UCSD-AML1 (cell line): Measurements from ENCODE around the gene TFDP1.

Experiments
- DNase-seq: peaks from one replicate; lab custom pipeline; 2025; ENCODE audit not compliant: unreplicated experiment; lab: John Stamatoyannopoulos, UW

The TFDP1 gene

DNA sequence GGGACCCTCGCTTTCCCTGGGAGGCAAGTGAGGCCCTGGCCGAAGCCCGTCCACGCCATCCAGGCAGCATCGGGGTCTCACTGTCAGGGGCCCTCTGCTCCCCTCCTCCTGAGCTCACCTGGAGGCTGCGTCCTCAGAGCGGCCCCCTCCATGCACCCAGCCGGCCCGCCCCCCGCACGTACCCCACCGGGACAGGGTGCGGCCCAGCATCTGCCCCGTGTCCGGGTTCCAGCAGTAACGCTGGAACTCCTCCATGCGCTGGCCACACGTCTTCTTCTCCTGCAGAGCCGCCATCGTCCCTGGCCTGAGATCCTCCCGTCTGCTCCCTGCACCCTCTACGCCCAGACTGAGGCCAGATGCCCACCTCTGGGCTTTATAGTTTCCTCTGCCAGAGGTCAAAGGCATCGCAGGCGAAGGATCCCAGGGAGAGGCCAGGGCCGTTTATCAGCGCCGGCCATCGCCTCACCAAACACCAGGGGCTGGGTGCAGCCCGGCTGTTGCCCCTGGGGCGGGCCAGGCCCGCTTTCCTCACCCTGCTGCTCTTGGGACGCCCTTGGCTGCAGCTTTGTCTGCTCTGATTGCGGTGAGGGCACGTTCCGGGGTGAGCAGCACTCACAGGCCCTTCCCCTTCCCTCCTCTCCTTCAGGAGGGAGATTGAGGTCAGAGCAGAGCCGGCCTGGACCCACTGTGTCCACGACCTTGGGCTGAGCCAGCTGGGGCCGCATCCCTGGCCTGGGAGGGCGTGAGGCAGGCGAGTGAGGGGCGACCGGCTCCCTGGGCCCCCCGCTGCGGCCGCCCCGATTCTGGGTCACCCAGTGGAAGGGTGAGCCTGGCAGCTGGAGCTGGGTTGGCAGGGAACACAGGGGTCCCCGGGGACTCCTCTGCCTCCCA lies 73.5 kb downstream of the TFDP1 start, which contains the start of gene ATP4B:
ATP4B (minus strand) TSS at position 348 of the 891 bp plus-strand sequence; CDS start at position 294, 54 bp downstream.
- no peak for DNase-seq

DNA sequence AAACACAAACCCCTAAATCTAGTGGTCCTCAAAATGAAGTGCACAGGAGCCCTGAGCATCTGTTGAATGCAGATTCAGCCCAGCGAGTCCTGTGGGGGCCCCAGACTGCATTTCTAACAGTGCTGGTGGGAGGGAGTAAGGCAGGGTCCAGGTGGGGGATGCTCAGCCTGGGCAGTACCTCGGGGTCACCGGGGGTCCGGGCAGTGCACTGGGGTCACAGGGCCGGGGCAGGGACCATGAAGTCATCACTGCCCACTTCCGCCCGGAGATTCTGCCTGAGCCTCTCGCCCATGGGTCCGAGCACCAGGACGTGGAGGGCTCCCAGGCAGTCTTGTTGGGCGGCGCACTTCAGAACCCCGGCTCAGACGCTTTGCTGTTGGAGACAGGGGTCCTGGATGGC lies 74.3 kb downstream of the TFDP1 start:
- DNase-seq, result no peak

- no peak for DNase-seq
These were observed 74.8 kb downstream of the TFDP1 start for GRCh38 chr13:113659337-113659736.

GRCh38 chr13:113660066-113660465 lies 75.5 kb downstream of the TFDP1 start:
- no peak for DNase-seq

- no peak for DNase-seq
These were observed 77.0 kb downstream of the TFDP1 start for GRCh38 chr13:113661509-113661908.

DNA sequence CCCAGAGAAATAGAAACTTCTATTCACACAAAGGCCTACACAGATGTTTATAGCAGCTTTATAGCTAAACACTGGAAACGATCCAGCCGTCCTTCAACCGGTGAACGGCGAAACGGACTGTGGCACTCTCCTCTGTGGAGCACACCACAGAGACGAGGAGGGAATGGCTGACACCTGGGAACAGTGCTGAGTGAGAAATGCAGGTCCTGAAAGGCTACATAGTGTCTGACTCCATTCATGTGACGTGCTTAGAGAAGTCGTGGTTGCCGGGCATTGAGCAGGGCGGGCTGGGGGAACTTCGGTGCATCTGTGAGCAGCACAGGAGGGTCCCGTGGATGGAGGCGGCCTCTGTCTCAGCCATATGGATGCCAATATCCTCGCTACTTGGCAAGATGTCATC lies 79.4 kb downstream of the TFDP1 start:
- DNase-seq, result no peak

DNA sequence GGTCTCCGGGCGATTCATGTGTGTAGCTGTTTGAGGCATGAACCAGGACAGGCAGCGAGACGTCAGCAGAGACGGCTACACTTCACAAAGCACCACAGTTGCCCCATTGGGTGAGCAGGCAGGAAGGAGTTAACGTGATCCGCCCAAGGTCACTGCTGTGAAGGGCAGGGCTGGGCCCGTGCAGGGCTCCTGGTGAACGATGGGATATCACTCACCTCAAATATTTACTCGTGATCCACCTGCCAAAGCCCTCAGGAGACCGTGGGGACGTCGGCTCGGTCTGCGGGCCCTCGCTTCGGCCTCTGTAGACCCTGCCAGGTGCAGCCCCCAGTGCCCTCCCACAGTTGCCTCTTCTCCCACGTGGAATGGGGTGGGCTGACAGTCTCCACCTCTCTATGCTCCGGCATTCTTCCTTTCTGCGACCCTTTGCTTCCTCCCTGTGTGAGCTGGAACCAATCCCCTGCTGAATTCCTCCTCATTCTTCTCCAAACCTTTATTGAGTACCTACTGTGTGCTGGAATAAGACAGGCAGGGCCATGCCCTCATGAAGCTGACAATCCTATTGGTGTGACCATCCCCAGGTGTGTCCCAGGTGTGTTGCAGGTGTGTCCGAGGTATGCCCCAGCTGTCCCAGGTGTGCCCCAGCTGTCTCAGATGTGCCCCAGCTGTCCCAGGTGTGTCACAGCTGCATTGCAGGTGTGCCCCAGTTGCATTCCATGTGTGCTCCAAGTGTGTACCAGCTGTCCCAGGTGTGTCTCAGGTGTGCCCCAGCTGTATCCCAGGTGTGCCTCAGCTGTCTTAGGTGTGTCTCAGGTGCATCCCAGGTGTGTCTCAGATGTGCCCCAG lies 80.4 kb downstream of the TFDP1 start:
- DNase-seq, result no peak

- DNase-seq, result no peak
These were observed 81.2 kb downstream of the TFDP1 start for GRCh38 chr13:113665597-113666328.

DNA sequence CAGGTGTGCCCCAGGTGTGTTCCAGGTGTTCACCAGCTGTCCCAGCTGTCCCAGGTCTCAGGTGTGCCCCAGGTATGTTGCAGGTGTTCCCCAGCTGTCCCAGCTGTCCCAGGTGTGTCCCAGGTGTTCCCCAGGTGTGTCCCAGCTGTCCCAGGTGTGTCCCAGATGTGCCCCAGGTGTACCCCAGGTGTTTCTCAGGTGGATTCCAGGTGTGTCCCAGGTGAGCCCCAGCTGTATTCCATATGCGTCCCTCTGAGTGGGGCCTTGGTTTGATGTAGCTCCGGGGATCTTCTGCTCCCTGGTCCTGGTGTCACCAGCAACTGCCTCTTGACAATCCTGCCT lies 81.7 kb downstream of the TFDP1 start:
- DNase-seq, result no peak

DNA sequence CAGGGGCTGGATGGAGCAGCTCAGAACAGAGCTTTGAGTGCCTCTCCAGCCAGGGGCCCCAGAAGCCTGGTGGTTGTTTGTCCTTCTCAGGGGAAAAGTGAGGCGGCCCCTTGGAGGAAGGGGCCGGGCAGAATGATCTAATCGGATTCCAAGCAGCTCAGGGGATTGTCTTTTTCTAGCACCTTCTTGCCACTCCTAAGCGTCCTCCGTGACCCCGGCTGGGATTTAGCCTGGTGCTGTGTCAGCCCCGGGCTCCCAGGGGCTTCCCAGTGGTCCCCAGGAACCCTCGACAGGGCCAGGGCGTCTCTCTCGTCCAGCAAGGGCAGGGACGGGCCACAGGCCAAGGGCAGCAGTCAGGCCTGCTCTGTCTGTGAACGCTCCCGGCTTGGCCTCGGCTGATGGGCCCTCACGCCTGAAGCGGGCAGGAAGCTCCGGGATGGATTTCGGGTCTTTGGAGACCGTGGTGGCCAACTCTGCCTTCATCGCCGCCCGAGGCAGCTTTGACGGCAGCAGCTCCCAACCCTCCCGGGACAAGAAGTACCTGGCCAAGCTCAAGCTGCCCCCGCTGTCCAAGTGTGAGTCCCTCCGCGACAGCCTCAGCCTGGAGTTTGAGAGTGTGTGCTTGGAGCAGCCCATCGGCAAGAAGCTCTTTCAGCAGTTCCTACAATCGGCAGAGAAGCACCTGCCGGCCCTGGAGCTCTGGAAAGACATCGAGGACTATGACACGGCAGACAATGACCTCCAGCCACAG lies 82.6 kb downstream of the TFDP1 start, which contains the start of gene GRK1:
GRK1 (plus strand) TSS at position 269 of the 751 bp plus-strand sequence; CDS start at position 437, 168 bp downstream.
- DNase-seq, result no peak

GRCh38 chr13:113667771-113668490 lies 83.4 kb downstream of the TFDP1 start:
- no peak for DNase-seq

GRCh38 chr13:113668491-113668971 lies 84.0 kb downstream of the TFDP1 start:
- DNase-seq, result no peak

GRCh38 chr13:113669231-113669754 lies 84.7 kb downstream of the TFDP1 start:
- DNase-seq, result no peak

DNA sequence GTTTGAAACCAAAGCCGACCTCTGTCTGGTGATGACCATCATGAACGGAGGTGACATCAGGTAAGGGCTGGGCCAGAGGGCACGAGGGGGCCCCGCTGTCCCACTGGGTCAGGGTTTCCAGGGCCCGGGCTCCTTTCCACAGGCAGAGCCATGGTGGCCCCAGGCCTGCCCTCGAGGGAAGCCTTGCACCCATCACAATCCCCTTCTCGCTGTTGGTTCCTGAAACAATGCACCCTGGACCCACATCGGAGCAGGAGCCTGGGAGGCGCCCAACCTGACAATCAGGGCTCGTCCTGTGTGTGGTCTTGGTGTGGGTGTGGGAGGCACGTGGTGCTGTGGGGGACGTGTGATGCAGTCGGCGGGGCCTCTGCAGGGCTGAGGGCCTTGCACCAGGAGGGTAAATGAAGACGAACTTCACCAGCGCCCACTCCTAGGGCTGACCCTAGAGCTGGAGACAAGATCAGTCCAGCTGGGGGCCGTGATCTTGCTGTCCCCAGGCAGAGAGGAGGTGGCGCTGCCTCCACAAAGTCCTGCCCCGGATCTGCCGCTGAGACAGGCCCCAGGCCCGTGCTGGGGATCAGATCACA lies 85.3 kb downstream of the TFDP1 start:
- no peak for DNase-seq

GRCh38 chr13:113670541-113670940 lies 86.0 kb downstream of the TFDP1 start:
- no peak for DNase-seq

GRCh38 chr13:113671066-113672001 lies 86.8 kb downstream of the TFDP1 start:
- DNase-seq, result no peak

DNA sequence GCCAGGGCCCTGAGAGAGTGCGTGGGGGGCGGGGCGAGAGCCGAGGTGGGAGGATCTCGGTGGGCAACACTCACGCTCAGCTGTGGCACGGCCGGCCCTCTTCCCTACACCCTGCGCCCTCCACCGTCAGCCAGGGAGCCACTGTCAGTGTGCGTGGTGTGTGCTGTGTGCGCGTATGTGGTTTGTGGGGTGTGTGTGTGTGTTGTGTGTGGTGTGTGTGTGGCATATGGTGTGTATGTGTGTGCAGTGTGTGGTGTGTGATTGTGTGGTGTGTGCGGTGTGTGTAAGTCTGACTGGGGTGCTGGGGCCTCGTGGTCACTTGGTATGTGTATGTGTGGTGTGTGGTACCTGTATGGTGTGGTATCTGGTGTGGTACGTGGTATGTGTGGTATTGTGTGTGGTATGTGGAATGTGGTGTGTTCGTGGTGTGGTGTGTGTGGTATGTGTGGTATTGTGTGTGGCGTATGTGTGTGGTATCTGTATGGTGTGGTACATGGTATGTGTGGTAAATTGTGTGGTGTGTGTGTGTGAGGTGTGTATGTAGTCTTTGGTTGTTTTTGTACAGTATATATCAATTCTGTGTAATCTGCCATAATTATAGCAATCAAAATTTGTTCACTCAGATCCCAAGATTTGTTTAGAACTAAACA lies 87.6 kb downstream of the TFDP1 start:
- DNase-seq, result no peak
